Lower leg skin (tissue), 3 donors: ENCODE results near the gene ODC1.

Experiments
- POLR2A ChIP-seq, 2 donors: fragments of 450-650 bp; IDR thresholded peaks; one replicate each; pipeline ENCODE4 v1.6.1; 2016 to 2017; ENCODE audit warnings: antibody characterized with exemption in 2 of 2, mild to moderate bottlenecking in 1 of 2, moderate library complexity in 1 of 2
- TF ChIP-seq, protein P1 (sequence below), 3 donors: fragments of 450-650 bp; IDR thresholded peaks; one replicate each; pipeline ENCODE4 v1.5.1; 2016; ENCODE audit warnings: antibody characterized with exemption in 3 of 3, mild to moderate bottlenecking in 3 of 3, moderate library complexity in 2 of 3

DNA sequence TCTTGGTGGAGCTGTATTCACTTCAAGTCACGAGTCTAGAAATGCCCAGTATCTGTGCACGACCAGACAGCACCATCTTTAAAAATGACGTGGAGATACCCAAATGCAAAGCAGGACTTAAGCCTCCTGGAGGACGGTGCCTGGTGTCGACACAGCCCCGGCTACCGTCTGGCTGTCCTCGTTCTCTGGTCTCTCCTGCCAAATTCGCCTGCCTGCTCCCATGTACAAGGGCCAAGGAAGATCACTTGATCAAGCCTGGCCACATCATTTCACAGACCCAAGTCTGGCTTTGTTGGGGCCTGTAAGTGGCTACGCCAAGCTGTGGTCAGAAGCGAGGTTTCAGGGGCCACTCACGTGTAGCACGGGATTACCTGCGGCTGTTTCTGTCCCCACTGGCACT is 9.4 kb downstream of the ODC1 start:
- no peak for TF ChIP-seq POLR2A (IDR thresholded peaks at IDR 0.05)
- TF ChIP-seq, protein P1, sequence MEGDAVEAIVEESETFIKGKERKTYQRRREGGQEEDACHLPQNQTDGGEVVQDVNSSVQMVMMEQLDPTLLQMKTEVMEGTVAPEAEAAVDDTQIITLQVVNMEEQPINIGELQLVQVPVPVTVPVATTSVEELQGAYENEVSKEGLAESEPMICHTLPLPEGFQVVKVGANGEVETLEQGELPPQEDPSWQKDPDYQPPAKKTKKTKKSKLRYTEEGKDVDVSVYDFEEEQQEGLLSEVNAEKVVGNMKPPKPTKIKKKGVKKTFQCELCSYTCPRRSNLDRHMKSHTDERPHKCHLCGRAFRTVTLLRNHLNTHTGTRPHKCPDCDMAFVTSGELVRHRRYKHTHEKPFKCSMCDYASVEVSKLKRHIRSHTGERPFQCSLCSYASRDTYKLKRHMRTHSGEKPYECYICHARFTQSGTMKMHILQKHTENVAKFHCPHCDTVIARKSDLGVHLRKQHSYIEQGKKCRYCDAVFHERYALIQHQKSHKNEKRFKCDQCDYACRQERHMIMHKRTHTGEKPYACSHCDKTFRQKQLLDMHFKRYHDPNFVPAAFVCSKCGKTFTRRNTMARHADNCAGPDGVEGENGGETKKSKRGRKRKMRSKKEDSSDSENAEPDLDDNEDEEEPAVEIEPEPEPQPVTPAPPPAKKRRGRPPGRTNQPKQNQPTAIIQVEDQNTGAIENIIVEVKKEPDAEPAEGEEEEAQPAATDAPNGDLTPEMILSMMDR (IDR thresholded peaks at IDR 0.05), result no peak
